ENCODE measurements around the gene OCSTAMP.
A peak's percentile ranks its signal among the peaks of the same experiment; 100 is the strongest.

DNA sequence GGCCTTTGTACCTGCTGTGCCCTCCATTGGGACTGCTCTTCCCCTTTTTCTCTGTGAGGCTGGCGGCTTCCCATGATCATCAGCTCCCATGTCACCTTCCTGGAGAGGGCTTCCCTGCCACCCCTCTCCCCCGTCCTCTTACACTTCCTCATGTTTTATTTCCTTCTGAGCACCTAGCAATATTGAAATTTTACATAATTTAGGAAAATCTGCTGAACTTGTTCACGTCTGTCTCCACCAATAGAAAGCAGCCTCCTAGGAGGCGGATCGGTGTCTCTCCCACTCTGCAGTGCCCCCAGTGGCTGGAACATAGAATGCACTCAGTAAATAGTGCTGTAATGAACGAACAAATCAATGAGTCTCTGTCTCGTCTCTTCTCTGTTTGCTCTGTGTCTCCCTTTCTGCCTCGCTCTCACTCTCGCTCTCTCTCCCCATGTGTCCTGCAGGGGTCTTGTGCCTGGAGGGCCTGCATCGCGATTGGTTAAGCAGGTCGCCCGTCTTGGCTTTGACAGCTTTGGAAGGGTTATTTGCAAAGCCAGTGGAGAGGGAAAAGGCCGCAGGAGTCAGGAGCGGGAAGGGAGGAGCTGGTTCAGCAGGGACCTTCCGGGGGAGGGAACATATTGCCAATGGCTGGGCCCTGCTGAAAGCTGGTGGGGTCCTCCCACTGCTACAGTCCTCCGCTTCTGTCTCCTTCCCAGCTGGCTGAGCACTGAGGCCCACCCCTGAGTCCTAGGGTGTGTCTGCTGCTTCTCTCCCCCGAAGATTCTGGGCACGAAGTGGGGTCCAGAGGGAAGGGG is 12.1 kb upstream of the OCSTAMP start:
- TF ChIP-seq, protein P1, sequence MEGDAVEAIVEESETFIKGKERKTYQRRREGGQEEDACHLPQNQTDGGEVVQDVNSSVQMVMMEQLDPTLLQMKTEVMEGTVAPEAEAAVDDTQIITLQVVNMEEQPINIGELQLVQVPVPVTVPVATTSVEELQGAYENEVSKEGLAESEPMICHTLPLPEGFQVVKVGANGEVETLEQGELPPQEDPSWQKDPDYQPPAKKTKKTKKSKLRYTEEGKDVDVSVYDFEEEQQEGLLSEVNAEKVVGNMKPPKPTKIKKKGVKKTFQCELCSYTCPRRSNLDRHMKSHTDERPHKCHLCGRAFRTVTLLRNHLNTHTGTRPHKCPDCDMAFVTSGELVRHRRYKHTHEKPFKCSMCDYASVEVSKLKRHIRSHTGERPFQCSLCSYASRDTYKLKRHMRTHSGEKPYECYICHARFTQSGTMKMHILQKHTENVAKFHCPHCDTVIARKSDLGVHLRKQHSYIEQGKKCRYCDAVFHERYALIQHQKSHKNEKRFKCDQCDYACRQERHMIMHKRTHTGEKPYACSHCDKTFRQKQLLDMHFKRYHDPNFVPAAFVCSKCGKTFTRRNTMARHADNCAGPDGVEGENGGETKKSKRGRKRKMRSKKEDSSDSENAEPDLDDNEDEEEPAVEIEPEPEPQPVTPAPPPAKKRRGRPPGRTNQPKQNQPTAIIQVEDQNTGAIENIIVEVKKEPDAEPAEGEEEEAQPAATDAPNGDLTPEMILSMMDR (IDR thresholded peaks at IDR 0.05), result peak in 1 of 3 donors; percentile 94
- TF ChIP-seq POLR2A (IDR thresholded peaks at IDR 0.05), result no peak
